Liver (tissue), 9 donors: ENCODE data around the gene ENTPD1. TPM values are rescaled to one million over a fixed set of nuclear protein-coding genes. Genes with fewer than 3 reads are reported as not detected.

Source experiments
- DNase-seq: peaks from one replicate; pipeline ENCODE4 v3.0.0-alpha.2; 2017; ENCODE audit warnings: low spot score
- H3K27ac ChIP-seq, 2 donors: one replicate each; pipeline ENCODE4 v1.7.0; 2013; ENCODE audit warnings: inconsistent platforms in 2 of 2, low read length in 2 of 2, control low read depth in 1 of 2, low read depth in 1 of 2, mild to moderate bottlenecking in 1 of 2
- H3K27me3 ChIP-seq, 4 donors: one replicate each; pipeline versions ENCODE4 v1.6.1 to v1.7.0; 2013; ENCODE audit warnings: low read length in 3 of 4, inconsistent platforms in 1 of 4, mild to moderate bottlenecking in 1 of 4, moderate library complexity in 1 of 4; ENCODE audit not compliant: control insufficient read depth in 4 of 4, insufficient read depth in 4 of 4
- H3K36me3 ChIP-seq, 4 donors: one replicate each; pipeline versions ENCODE4 v1.6.1 to v1.7.0; 2013; ENCODE audit warnings: low read length in 3 of 4, mild to moderate bottlenecking in 3 of 4, low read depth in 1 of 4, moderate library complexity in 1 of 4; ENCODE audit not compliant: control insufficient read depth in 4 of 4, insufficient read depth in 3 of 4
- H3K4me1 ChIP-seq, 4 donors: one replicate each; pipeline versions ENCODE4 v1.6.1 to v1.7.0; 2013; ENCODE audit warnings: low read length in 3 of 4, mild to moderate bottlenecking in 3 of 4, moderate library complexity in 1 of 4; ENCODE audit not compliant: control insufficient read depth in 4 of 4, insufficient read depth in 4 of 4
- H3K4me3 ChIP-seq, 3 donors: one replicate each; pipeline versions ENCODE4 v1.6.1 to v1.7.0; 2013; ENCODE audit warnings: low read length in 3 of 3, control low read depth in 1 of 3, low read depth in 1 of 3, mild to moderate bottlenecking in 1 of 3
- H3K9ac ChIP-seq, 2 donors: one replicate each; pipeline ENCODE4 v1.7.0; 2013; ENCODE audit warnings: low read length in 2 of 2, mild to moderate bottlenecking in 2 of 2, moderate library complexity in 2 of 2, control low read depth in 1 of 2, low read depth in 1 of 2
- H3K9me3 ChIP-seq, 4 donors: one replicate each; pipeline versions ENCODE4 v1.6.1 to v1.7.0; 2013; ENCODE audit warnings: low read length in 3 of 4; ENCODE audit not compliant: control insufficient read depth in 4 of 4
- ATF3 ChIP-seq: IDR thresholded peaks from 2 replicates; pipeline ENCODE4 v1.6.1; 2016; ENCODE audit warnings: antibody characterized with exemption
- EGR1 ChIP-seq, 2 donors: IDR thresholded peaks; 2 replicates each; pipeline ENCODE4 v1.6.1; 2016 to 2018; ENCODE audit warnings: antibody characterized with exemption in 2 of 2, low read depth in 2 of 2
- FOXA1 ChIP-seq: IDR thresholded peaks from 2 replicates; pipeline ENCODE4 v1.6.1; 2016; ENCODE audit warnings: antibody characterized with exemption
- FOXA2 ChIP-seq: IDR thresholded peaks from 2 replicates; pipeline ENCODE4 v1.6.1; 2016; ENCODE audit warnings: antibody characterized with exemption
- GABPA ChIP-seq, 2 donors: IDR thresholded peaks in 1 of 2; conservative IDR thresholded peaks in 1 of 2; 2 replicates each; pipeline ENCODE4 v1.6.1; 2016; ENCODE audit warnings: antibody characterized with exemption in 2 of 2, mild to moderate bottlenecking in 1 of 2, moderate library complexity in 1 of 2
- HNF4A ChIP-seq, 2 donors: conservative IDR thresholded peaks; 2 replicates each; pipeline ENCODE4 v1.6.1; 2016; ENCODE audit warnings: antibody characterized with exemption in 2 of 2, mild to moderate bottlenecking in 2 of 2
- HNF4G ChIP-seq: IDR thresholded peaks from 2 replicates; pipeline ENCODE4 v1.6.1; 2016; ENCODE audit warnings: antibody characterized with exemption
- JUND ChIP-seq, 2 donors: IDR thresholded peaks; 2 replicates each; pipeline ENCODE4 v1.6.1; 2016; ENCODE audit warnings: antibody characterized with exemption in 2 of 2
- NR2F2 ChIP-seq: IDR thresholded peaks from 2 replicates; pipeline ENCODE4 v1.6.1; 2016; ENCODE audit warnings: antibody characterized with exemption
- RAD21 ChIP-seq, 2 donors: IDR thresholded peaks; 2 replicates each; pipeline ENCODE4 v1.6.1; 2016; ENCODE audit warnings: antibody characterized with exemption in 2 of 2, mild to moderate bottlenecking in 2 of 2
- RXRA ChIP-seq, 2 donors: IDR thresholded peaks; 2 replicates each; pipeline ENCODE4 v1.6.1; 2017 to 2018; ENCODE audit warnings: antibody characterized with exemption in 2 of 2, mild to moderate bottlenecking in 1 of 2
- SP1 ChIP-seq: IDR thresholded peaks from 2 replicates; pipeline ENCODE4 v1.6.1; 2018; ENCODE audit warnings: antibody characterized with exemption, mild to moderate bottlenecking
- TAF1 ChIP-seq: conservative IDR thresholded peaks from 2 replicates; pipeline ENCODE4 v1.6.1; 2016; ENCODE audit warnings: antibody characterized with exemption, mild to moderate bottlenecking
- YY1 ChIP-seq: IDR thresholded peaks from 2 replicates; pipeline ENCODE4 v1.6.1; 2016; ENCODE audit warnings: antibody characterized with exemption, mild to moderate bottlenecking
- WGBS: extraction: QIAGEN DNeasy Blood & Tissue Kit; methylation state at CpG from one replicate; pipeline ENCODE4 v1.1.7; 2013; 5-methylcytosine and 5-hydroxymethylcytosine counted together
- polyA plus RNA-seq, 2 donors: library from polyadenylated mRNA; stranded (reverse) in 1 of 2; unstranded in 1 of 2; fragments of 200-250 nt in 1 of 2; fragments of >200 nt in 1 of 2; fragmentation: Nextera tagmentation in 1 of 2; extraction: Ambion mirVana in 1 of 2; gene quantifications; one replicate each; pipeline versions ENCODE4 v1.2.1 to v1.2.3, GENCODE V29; 2013 to 2015
- total RNA-seq, 2 donors: library from RNA; depleted of rRNA; stranded (reverse); fragments of >200 nt; gene quantifications; one replicate each; pipeline ENCODE4 v1.2.3, GENCODE V29; 2014
- TF ChIP-seq, protein P1 (sequence below): IDR thresholded peaks from 2 replicates; pipeline ENCODE4 v1.6.1; 2016; ENCODE audit warnings: antibody characterized with exemption
- TF ChIP-seq, protein P2 (sequence below): IDR thresholded peaks from 2 replicates; pipeline ENCODE4 v1.6.1; 2016; ENCODE audit warnings: antibody characterized with exemption
- TF ChIP-seq, protein P3 (sequence below): fragments of 150-350 bp; IDR thresholded peaks from 2 replicates; pipeline ENCODE4 v1.5.1; 2017; ENCODE audit warnings: improper control_type of control experiment, low read depth, low read length; ENCODE audit not compliant: missing input control
- TF ChIP-seq, protein P4 (sequence below): IDR thresholded peaks from 2 replicates; pipeline ENCODE4 v1.6.1; 2016; ENCODE audit warnings: antibody characterized with exemption, mild to moderate bottlenecking
- donor health status: healthy.
- donor health status: healthy.
- donor health status: healthy.
- donor health status: healthy.
- donor health status: healthy.

ENTPD1 gene
- total and polyA plus RNA-seq, 4 donors = 2.1 to 8.0 (median 4.3) TPM

DNA sequence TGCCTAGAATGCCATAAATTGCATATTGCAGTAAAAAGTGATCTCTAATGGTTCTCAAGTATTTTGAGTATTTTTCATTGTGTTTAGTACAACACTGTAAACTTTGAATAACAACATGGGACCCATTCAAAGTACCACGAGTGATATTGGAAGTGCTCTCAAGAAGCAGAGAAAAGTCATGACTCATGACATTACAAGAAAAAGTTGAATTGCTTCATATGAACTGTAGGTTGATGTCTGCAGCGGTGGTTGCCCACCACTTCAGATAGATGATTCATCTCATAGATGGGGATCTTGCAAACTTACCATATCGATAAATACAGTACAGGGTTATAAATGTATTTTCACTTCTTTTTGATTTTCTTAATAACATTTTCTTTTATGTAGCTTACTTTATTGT, 33.9 kb downstream of the ENTPD1 start (continued):
- no peak for TF ChIP-seq HNF4A (conservative IDR thresholded peaks at IDR 0.05)
- TF ChIP-seq FOXA1 = no peak
- no peak for TF ChIP-seq JUND (IDR thresholded peaks at IDR 0.05)

DNA sequence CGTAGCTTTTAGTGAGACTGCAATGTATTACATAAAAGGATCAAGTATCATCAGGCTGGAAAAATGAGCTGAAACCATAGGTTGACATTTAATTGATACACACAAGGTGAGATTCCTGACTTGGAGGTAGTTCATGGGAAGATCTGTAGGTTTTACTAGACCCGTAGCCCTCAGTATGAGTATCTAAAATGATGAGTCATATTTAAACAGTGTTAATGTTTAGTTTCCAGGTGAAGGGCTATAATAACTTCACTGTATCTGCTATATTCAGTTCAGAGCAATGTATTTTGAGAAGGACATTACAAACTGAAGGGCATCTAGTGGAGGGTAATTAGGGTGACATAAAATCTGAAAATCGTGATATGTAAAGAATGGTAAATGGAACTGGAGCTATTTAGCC, 35.0 kb downstream of the ENTPD1 start:
- TF ChIP-seq, protein P1, sequence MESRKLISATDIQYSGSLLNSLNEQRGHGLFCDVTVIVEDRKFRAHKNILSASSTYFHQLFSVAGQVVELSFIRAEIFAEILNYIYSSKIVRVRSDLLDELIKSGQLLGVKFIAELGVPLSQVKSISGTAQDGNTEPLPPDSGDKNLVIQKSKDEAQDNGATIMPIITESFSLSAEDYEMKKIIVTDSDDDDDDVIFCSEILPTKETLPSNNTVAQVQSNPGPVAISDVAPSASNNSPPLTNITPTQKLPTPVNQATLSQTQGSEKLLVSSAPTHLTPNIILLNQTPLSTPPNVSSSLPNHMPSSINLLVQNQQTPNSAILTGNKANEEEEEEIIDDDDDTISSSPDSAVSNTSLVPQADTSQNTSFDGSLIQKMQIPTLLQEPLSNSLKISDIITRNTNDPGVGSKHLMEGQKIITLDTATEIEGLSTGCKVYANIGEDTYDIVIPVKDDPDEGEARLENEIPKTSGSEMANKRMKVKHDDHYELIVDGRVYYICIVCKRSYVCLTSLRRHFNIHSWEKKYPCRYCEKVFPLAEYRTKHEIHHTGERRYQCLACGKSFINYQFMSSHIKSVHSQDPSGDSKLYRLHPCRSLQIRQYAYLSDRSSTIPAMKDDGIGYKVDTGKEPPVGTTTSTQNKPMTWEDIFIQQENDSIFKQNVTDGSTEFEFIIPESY = no peak
- no peak for TF ChIP-seq GABPA (IDR thresholded peaks at IDR 0.05 in 1 of 2, conservative IDR thresholded peaks at IDR 0.05 in 1 of 2)
- TF ChIP-seq HNF4G = no peak
- TF ChIP-seq RXRA (IDR thresholded peaks at IDR 0.05) = no peak
- no peak for TF ChIP-seq RAD21 (IDR thresholded peaks at IDR 0.05)
- no peak for TF ChIP-seq TAF1
- TF ChIP-seq EGR1 (IDR thresholded peaks at IDR 0.05; ENCODE audit: low read depth in 2 of 2) = no peak
- no peaks in the 10 kb centered on the region for H3K9me3 ChIP-seq
- DNase-seq = no peak
- H3K27ac ChIP-seq = no peak overlapping the region
- 66% methylated on average over 3 of the region's 3 CpGs for WGBS
- H3K36me3 ChIP-seq = no peaks in the 10 kb centered on the region
- no peaks in the 10 kb centered on the region for H3K27me3 ChIP-seq
- no peak overlapping the region for H3K4me3 ChIP-seq
- H3K4me1 ChIP-seq = no peaks in the 10 kb centered on the region
- no peak overlapping the region for H3K9ac ChIP-seq

DNA sequence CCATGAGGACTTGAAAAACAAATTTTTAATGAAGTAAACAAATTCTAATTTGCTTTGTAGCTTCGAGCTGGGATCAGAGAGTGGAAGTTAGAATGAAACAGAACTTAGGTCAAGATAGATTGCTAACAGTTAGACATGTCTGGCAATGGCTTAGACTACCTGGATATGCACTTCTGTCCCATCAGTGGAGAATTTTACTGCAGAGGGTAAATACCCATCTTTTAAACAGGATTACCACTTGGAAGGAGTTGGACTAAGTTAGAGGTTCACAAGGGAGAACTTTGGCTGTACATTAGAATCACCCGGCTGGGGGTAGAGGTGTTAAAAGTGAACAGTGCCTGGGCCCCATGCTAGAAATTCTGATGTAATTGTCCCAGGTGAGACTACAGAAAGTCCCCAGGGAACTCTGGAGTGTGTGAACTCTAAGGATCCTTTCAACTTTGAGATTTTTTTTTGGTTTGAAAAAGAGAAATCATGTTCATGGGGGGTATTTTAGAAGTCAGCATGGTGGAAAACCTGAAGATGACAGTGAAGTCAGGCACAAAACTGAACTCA, 35.5 kb downstream of the ENTPD1 start:
- Histone ChIP-seq H3K36me3 (no peaks in the 10 kb centered on the region), H3K27me3 (no peaks in the 10 kb centered on the region), H3K4me3 (no peak overlapping the region), H3K27ac (no peak overlapping the region), H3K9ac (no peak overlapping the region), H3K9me3 (no peaks in the 10 kb centered on the region), H3K4me1 (no peaks in the 10 kb centered on the region)
- no peak for TF ChIP-seq YY1
- TF ChIP-seq RAD21 (IDR thresholded peaks at IDR 0.05) = no peak
- TF ChIP-seq, protein P2, sequence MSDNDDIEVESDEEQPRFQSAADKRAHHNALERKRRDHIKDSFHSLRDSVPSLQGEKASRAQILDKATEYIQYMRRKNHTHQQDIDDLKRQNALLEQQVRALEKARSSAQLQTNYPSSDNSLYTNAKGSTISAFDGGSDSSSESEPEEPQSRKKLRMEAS = no peak
- TF ChIP-seq JUND (IDR thresholded peaks at IDR 0.05) = no peak
- no peak for TF ChIP-seq HNF4G
- no peak for TF ChIP-seq GABPA (IDR thresholded peaks at IDR 0.05 in 1 of 2, conservative IDR thresholded peaks at IDR 0.05 in 1 of 2)
- TF ChIP-seq ATF3 = no peak
- no peak for TF ChIP-seq EGR1 (IDR thresholded peaks at IDR 0.05; ENCODE audit: low read depth in 2 of 2)
- no peak for TF ChIP-seq NR2F2
- TF ChIP-seq, protein P1 = no peak
- TF ChIP-seq HNF4A (conservative IDR thresholded peaks at IDR 0.05) = no peak
- TF ChIP-seq, protein P3, sequence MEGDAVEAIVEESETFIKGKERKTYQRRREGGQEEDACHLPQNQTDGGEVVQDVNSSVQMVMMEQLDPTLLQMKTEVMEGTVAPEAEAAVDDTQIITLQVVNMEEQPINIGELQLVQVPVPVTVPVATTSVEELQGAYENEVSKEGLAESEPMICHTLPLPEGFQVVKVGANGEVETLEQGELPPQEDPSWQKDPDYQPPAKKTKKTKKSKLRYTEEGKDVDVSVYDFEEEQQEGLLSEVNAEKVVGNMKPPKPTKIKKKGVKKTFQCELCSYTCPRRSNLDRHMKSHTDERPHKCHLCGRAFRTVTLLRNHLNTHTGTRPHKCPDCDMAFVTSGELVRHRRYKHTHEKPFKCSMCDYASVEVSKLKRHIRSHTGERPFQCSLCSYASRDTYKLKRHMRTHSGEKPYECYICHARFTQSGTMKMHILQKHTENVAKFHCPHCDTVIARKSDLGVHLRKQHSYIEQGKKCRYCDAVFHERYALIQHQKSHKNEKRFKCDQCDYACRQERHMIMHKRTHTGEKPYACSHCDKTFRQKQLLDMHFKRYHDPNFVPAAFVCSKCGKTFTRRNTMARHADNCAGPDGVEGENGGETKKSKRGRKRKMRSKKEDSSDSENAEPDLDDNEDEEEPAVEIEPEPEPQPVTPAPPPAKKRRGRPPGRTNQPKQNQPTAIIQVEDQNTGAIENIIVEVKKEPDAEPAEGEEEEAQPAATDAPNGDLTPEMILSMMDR = no peak
- no peak for TF ChIP-seq FOXA2
- TF ChIP-seq, protein P4, sequence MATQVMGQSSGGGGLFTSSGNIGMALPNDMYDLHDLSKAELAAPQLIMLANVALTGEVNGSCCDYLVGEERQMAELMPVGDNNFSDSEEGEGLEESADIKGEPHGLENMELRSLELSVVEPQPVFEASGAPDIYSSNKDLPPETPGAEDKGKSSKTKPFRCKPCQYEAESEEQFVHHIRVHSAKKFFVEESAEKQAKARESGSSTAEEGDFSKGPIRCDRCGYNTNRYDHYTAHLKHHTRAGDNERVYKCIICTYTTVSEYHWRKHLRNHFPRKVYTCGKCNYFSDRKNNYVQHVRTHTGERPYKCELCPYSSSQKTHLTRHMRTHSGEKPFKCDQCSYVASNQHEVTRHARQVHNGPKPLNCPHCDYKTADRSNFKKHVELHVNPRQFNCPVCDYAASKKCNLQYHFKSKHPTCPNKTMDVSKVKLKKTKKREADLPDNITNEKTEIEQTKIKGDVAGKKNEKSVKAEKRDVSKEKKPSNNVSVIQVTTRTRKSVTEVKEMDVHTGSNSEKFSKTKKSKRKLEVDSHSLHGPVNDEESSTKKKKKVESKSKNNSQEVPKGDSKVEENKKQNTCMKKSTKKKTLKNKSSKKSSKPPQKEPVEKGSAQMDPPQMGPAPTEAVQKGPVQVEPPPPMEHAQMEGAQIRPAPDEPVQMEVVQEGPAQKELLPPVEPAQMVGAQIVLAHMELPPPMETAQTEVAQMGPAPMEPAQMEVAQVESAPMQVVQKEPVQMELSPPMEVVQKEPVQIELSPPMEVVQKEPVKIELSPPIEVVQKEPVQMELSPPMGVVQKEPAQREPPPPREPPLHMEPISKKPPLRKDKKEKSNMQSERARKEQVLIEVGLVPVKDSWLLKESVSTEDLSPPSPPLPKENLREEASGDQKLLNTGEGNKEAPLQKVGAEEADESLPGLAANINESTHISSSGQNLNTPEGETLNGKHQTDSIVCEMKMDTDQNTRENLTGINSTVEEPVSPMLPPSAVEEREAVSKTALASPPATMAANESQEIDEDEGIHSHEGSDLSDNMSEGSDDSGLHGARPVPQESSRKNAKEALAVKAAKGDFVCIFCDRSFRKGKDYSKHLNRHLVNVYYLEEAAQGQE = no peak
- TF ChIP-seq RXRA (IDR thresholded peaks at IDR 0.05) = no peak
- TF ChIP-seq FOXA1 = no peak
- TF ChIP-seq SP1 = no peak
- no peak for TF ChIP-seq TAF1
- DNase-seq = no peak
- WGBS = 84% methylated on average over 2 of the region's 2 CpGs
